RWPE1 (cell line): ENCODE data around the gene LURAP1L.

Experiments used
- CTCF ChIA-PET: fragments of 350-600 bp; sonication (Branson Sonifier 250); formaldehyde crosslinking; extraction: SDS; loops from one replicate; lab custom pipeline; 2021; lab: Yijun Ruan, JAX
- POLR2A ChIA-PET: fragments of 400-600 bp; formaldehyde crosslinking; extraction: SDS; loops from one replicate; lab custom pipeline; 2020; ENCODE audit warnings: antibody characterized with exemption; ENCODE audit not compliant: low non-redundant PET; lab: Yijun Ruan, JAX
- DNase-seq: peaks from one replicate; pipeline ENCODE4 v3.0.0; 2012; ENCODE audit warnings: low spot score
- H3K27ac ChIP-seq: fragments of 450-650 bp; 2 replicates; pipeline ENCODE4 v1.5.1; 2017
- TF ChIP-seq, protein P1 (sequence below): fragments of 450-650 bp; conservative IDR thresholded peaks from 2 replicates; pipeline ENCODE4 v1.5.1; 2017; ENCODE audit warnings: low read depth, mild to moderate bottlenecking

LURAP1L gene

GRCh38 chr9:12759761-12760160 is 15.1 kb upstream of the LURAP1L start:
- TF ChIP-seq, protein P1, sequence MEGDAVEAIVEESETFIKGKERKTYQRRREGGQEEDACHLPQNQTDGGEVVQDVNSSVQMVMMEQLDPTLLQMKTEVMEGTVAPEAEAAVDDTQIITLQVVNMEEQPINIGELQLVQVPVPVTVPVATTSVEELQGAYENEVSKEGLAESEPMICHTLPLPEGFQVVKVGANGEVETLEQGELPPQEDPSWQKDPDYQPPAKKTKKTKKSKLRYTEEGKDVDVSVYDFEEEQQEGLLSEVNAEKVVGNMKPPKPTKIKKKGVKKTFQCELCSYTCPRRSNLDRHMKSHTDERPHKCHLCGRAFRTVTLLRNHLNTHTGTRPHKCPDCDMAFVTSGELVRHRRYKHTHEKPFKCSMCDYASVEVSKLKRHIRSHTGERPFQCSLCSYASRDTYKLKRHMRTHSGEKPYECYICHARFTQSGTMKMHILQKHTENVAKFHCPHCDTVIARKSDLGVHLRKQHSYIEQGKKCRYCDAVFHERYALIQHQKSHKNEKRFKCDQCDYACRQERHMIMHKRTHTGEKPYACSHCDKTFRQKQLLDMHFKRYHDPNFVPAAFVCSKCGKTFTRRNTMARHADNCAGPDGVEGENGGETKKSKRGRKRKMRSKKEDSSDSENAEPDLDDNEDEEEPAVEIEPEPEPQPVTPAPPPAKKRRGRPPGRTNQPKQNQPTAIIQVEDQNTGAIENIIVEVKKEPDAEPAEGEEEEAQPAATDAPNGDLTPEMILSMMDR = no peak
- POLR2A ChIA-PET = no interaction called here
- H3K27ac ChIP-seq = no peak overlapping the region
- CTCF ChIA-PET = no interaction called here
- no peak for DNase-seq

GRCh38 chr9:12760758-12761157 is 14.1 kb upstream of the LURAP1L start:
- CTCF ChIA-PET = no interaction called here
- no peak for DNase-seq
- POLR2A ChIA-PET = no interaction called here
- TF ChIP-seq, protein P1 = no peak
- no peak overlapping the region for H3K27ac ChIP-seq

DNA sequence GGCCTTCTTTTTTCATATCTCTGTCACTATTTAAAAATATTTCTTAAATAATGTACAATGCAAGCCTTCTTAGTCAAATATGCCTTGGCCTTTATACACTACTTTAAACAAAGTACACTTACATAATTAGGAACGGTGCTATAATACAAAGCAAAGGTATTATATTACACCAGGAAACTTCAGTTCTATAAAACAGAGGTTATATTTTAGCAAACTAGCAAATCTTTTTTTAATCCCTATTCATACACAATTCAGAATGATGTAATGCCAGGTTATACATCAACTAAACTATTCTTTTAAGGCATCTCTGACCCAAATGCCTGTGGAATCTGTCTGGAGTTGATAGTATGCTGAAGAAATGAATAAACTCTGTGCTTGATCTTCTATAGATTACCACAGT is 10.7 kb upstream of the LURAP1L start:
- POLR2A ChIA-PET = no interaction called here
- CTCF ChIA-PET = interaction anchor here (0.6 kb wide), 1 partner anchor 77 kb away, joined by 7 read pairs; no protein-coding TSS in a partner anchor
- TF ChIP-seq, protein P1 = no peak

GRCh38 chr9:12765088-12765798 is 9.6 kb upstream of the LURAP1L start:
- DNase-seq = no peak
- ChIA-PET CTCF (no interaction called here), POLR2A (no interaction called here)
- H3K27ac ChIP-seq = no peak overlapping the region
- TF ChIP-seq, protein P1 = no peak

More for the DNA sequence above, 10.7 kb upstream of the LURAP1L start:
- no peak overlapping the region for H3K27ac ChIP-seq
- DNase-seq = no peak

DNA sequence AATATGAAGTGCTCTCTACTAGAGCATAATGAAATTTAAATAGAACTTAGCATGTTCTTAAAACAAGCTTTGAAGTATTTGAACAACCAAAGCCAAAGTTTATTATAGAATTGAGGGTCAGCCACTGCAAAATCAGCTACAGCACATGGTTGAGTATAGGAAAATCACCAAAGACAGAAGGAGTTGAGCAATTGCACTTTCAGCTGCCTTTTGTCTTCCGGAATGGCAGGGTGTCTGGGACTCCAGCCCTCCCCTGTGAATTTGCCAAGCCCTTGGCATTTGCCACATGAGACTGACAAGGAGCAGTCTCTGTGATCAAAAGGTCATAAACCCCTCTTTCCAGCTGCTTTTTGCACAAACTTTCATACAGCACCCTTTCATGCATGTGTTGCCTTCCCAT is 8.5 kb upstream of the LURAP1L start:
- no peak overlapping the region for H3K27ac ChIP-seq
- TF ChIP-seq, protein P1 = no peak
- no peak for DNase-seq
- POLR2A ChIA-PET = no interaction called here
- CTCF ChIA-PET = no interaction called here

GRCh38 chr9:12770261-12770660 is 4.6 kb upstream of the LURAP1L start:
- TF ChIP-seq, protein P1 = no peak
- POLR2A ChIA-PET = no interaction called here
- CTCF ChIA-PET = no interaction called here
- no peak for DNase-seq
- H3K27ac ChIP-seq = no peak overlapping the region
